ENCODE data around the gene MCUB. TPM values are rescaled to one million over a fixed set of nuclear protein-coding genes. Genes with fewer than 3 reads are reported as not detected.

MCUB gene
- total RNA-seq, 1 experiment from 2014 or later: 18.6 TPM

DNA sequence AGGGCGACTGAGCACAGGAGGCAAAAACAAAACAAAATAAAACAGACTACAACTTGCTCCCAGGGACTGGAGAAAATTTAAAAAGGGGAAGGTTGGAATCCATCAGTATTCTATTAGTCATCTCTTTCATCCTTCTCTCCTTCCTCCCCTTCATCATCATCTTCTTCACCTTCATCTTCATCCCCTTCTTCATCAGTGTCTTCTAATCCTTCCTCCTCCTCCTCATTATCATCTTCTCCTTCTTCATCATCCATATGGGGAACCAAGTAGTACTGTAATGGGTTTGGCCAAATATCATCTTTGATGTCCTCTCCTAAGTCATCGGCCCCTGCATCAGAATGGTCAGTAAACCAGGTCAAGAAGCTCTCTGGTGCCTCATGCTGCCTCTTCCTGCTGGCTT lies 6.9 kb upstream of the MCUB start:
- ATAC-seq (no peak), DNase-seq (ENCODE audit: low read depth, low spot score) (no peak)
- H4K20me1 ChIP-seq (ENCODE audit: insufficient read depth): no peaks in the 10 kb centered on the region
- peaks cover 0 to 3% of the 10 kb centered on the region in 2 experiments; a peak in 1 of 4 replicates for H3K4me1 ChIP-seq (ENCODE audit: control insufficient read depth in 1 of 2, insufficient read depth in 2 of 2, low read length in 2 of 2)
- ChIA-PET RAD21 (ENCODE audit: low non-redundant PET in 1 of 2, low total read pairs in 2 of 2, uncharacterized antibody in 2 of 2, unreplicated experiment in 2 of 2) (no interaction called here), POLR2A (no interaction called here), CTCF (no interaction called here)
- H3K9me3 ChIP-seq (ENCODE audit: control insufficient read depth in 1 of 2, insufficient read depth in 1 of 2, low read depth in 1 of 2, low read length in 2 of 2): no peaks in the 10 kb centered on the region
- H3K79me2 ChIP-seq (ENCODE audit: insufficient read depth, low read length): no peaks in the 10 kb centered on the region
- TF ChIP-seq ZNF274 (IDR thresholded peaks at IDR 0.05; ENCODE audit: low read depth, low read length): no peak
- no peak for TF ChIP-seq RAD21 (IDR thresholded peaks at IDR 0.05; ENCODE audit: low read depth)
- TF ChIP-seq, protein P1, sequence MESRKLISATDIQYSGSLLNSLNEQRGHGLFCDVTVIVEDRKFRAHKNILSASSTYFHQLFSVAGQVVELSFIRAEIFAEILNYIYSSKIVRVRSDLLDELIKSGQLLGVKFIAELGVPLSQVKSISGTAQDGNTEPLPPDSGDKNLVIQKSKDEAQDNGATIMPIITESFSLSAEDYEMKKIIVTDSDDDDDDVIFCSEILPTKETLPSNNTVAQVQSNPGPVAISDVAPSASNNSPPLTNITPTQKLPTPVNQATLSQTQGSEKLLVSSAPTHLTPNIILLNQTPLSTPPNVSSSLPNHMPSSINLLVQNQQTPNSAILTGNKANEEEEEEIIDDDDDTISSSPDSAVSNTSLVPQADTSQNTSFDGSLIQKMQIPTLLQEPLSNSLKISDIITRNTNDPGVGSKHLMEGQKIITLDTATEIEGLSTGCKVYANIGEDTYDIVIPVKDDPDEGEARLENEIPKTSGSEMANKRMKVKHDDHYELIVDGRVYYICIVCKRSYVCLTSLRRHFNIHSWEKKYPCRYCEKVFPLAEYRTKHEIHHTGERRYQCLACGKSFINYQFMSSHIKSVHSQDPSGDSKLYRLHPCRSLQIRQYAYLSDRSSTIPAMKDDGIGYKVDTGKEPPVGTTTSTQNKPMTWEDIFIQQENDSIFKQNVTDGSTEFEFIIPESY (IDR thresholded peaks at IDR 0.05; ENCODE audit: extremely low read depth, insufficient replicate concordance, low read length): no peak
- TF ChIP-seq, protein P2, sequence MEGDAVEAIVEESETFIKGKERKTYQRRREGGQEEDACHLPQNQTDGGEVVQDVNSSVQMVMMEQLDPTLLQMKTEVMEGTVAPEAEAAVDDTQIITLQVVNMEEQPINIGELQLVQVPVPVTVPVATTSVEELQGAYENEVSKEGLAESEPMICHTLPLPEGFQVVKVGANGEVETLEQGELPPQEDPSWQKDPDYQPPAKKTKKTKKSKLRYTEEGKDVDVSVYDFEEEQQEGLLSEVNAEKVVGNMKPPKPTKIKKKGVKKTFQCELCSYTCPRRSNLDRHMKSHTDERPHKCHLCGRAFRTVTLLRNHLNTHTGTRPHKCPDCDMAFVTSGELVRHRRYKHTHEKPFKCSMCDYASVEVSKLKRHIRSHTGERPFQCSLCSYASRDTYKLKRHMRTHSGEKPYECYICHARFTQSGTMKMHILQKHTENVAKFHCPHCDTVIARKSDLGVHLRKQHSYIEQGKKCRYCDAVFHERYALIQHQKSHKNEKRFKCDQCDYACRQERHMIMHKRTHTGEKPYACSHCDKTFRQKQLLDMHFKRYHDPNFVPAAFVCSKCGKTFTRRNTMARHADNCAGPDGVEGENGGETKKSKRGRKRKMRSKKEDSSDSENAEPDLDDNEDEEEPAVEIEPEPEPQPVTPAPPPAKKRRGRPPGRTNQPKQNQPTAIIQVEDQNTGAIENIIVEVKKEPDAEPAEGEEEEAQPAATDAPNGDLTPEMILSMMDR (IDR thresholded peaks at IDR 0.05 in 2 of 3, conservative IDR thresholded peaks at IDR 0.05 in 1 of 3; ENCODE audit: borderline replicate concordance in 1 of 3, insufficient read depth in 1 of 3, low read depth in 2 of 3, low read length in 2 of 3): no peak
- no peak for TF ChIP-seq SIN3A (IDR thresholded peaks at IDR 0.05; ENCODE audit: low read depth)
- TF ChIP-seq ZFX (IDR thresholded peaks at IDR 0.05): no peak
- TF ChIP-seq YY1 (IDR thresholded peaks at IDR 0.05; ENCODE audit: extremely low read depth, insufficient replicate concordance, low read depth, low read length): no peak
- no peak for TF ChIP-seq POLR2A (IDR thresholded peaks at IDR 0.05; ENCODE audit: borderline replicate concordance, extremely low read depth, insufficient read depth, insufficient read length)
- H3K27me3 ChIP-seq (ENCODE audit: insufficient read depth, low read length): no peaks in the 10 kb centered on the region
- no peak overlapping the region for H3K4me3 ChIP-seq (replicated peaks in 1 of 2; ENCODE audit: low read depth in 1 of 2, low read length in 2 of 2)
- no peak overlapping the region for H2AFZ ChIP-seq (ENCODE audit: low read depth, low read length, poor library complexity, severe bottlenecking)
- H3K27ac ChIP-seq (ENCODE audit: low read depth, low read length): no peak overlapping the region
- intact Hi-C loops (cut with micrococcal nuclease): no loop called here
- H3K36me3 ChIP-seq (ENCODE audit: control insufficient read depth in 1 of 2, insufficient read depth in 2 of 2, low read length in 2 of 2): no peaks in the 10 kb centered on the region; a peak in 1 of 4 replicates
- no TSS peak for BruUV-seq (replicated peaks)
- no peaks in the 10 kb centered on the region for H3K9me2 ChIP-seq (ENCODE audit: insufficient read depth)
- H3K9ac ChIP-seq (ENCODE audit: low read length): no peak overlapping the region
- no peak overlapping the region for H3K4me2 ChIP-seq (ENCODE audit: low read length)
